ENCODE data around the gene NAA60.
"Not testable (repeated sequence)": the region's sequence is repeated elsewhere in the genome, so short reads cannot be mapped to it uniquely, and the experiment has no call there.

Gene NAA60

GRCh38 chr16:3465301-3465700 lies 21.8 kb downstream of the NAA60 start:
- DNase-seq = no peak

DNA sequence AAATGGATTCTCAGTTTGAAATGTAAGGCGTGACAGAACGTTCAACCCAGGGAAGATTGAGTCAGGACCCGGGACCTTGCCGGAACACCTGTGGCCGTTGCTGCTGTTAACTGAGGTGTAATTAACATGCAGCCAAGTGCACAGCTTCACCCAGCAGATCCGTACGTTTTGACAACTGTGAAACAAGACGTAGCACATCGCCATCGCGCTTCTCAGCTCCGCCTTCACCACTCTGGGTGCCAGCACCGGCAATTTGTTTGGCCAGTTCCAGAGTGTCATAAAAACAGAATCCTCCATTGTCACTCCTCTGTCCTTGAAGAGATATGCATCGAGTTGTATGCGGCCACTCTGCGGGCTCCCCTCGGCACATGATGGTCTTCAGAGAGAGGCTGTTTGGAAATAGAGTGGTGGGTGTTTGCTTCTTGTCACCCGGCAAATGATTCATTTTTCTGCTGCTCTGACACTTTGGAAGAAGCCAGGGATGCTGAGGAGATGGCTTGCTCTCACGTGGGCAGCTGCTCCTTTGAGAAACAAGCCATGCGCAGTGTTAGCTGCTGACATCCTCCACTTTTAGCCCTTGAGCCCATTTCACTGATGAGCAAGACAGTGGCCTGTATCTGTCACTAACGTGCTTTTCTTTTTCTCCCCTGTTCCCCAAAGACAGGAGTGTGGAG lies 22.6 kb downstream of the NAA60 start:
- no peak for DNase-seq

DNA sequence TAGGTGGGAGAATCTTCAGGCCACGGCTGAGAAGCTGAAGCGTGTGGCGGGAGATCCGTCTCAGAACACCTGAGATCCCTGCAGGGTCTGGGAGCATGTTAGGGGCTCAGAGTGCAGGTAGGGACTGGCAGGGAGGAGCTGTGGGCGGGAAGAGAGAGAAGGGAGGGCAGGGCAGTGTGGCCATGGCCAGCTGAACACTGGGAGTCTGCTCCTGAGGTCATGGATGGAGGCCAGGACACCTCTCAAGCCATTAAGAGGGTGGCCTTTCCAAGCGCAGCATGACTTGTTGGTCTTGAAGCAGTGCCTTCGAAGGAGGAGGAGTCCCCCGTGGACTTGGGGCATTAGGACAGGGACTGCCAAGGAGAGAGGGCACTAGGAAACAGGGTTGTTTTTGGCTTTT lies 23.7 kb downstream of the NAA60 start:
- DNase-seq = no peak

DNA sequence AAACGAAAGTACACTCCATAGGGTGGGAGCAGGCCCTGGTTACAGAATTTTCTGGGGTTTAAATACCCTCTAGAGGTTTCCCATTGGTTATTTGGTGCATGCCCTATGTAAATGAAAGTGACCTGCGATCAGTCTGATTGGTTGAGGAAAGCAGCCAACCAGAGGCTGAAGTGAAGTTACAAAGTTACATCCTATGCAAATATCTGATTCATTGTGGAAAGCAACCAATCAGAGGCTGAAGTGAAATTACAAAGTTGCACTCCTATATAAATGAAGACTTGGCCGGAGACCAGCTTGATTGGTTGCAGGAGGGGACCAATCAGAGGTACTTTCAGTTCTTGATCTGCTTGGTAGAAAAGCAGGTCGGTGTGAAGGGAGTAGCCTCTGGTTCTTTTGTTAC lies 24.4 kb downstream of the NAA60 start:
- DNase-seq = no peak

- DNase-seq = no peak
These were observed 25.0 kb downstream of the NAA60 start for GRCh38 chr16:3468501-3468900.

GRCh38 chr16:3469736-3470135 lies 26.3 kb downstream of the NAA60 start:
- DNase-seq = no peak

DNA sequence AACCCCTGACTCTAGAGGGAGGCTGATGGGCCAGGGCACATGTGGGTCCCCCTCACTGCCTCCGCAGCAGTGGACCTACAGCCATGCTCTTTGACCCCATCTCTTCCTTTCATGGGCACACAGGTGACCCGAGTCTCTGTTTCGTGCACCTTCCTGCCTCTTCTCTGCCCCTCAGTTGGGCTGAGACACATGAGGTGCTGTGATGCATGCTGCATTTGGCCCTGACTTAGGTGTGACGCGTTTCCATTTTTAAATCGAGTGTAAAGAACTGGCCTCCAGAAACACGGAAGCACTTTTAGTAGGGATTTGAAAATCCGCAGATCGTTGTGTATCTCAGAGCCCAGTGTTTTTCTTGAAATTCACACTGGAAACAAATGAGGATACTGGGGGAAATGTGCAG lies 27.2 kb downstream of the NAA60 start:
- DNase-seq = no peak

DNA sequence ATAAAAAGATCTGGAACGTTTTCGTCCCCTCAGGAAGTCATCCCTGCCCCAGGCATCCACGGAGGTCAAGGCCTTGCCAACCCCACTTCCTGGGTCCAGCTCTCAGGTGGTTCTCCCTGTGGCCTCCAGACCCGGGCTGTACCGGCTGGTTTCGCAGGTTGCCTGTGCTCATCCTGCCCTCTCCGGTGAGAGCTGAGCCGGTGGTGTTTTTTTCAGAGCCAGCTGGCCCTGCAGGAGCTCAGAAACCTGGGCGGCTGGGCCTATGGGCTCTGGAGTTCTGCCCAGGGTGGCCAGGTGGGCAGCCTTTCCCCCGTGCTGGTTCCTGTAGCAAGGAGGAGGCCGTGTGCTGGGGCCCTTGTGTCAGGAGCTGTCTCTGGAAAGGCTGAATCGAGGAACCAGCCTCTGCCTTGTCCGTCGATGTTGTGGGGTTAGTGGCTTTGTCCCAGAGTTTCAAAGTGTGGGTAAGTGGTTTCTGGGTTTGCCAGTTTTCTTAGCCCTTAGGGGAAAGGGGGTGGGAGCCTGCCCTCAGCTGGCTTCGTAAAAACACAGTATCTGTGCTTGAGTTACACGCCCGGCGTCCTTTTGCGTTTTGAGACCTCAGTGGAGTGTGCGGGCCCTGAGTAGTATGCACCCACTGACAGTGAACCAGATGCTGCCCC lies 28.2 kb downstream of the NAA60 start:
- no peak for DNase-seq

- DNase-seq = no peak
These were observed 29.6 kb downstream of the NAA60 start for GRCh38 chr16:3472878-3473595.

- not testable (repeated sequence) for DNase-seq
These were observed 30.1 kb downstream of the NAA60 start for GRCh38 chr16:3473596-3473943.

DNA sequence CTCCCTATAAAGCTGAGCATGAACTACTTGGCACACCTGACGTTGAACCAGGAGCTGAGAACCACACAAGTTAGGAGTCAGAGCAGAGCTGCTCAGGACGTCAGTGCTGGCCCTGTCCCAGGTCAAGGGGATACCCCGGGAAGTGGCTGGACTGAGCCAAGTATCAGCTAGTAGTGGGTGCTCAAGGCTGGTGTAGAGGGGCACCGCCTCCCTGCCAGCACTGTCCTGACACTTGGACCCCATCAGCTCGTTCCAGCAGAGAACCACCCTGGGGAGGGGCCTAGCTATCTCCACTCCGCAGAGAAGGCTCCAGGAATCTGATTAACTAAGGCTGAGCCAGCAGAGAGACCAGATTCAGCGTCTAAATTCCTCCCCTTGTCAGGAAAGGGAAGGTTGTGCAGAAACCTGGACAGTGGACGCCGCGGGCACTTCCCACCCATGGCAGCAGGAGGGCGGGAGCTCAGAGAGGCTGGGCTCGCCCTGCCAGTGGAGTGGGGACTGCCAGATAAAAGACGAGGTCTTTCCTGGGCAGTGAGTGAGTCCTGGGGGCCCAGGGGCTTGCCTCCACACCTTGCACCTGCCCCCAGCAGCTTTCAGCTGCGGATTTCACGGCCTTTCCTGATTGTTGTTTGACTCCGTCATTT lies 30.8 kb downstream of the NAA60 start:
- no peak for DNase-seq

GRCh38 chr16:3474870-3475269 lies 31.4 kb downstream of the NAA60 start:
- not testable (repeated sequence) for DNase-seq

GRCh38 chr16:3475604-3476375 lies 32.3 kb downstream of the NAA60 start:
- no peak for DNase-seq

DNA sequence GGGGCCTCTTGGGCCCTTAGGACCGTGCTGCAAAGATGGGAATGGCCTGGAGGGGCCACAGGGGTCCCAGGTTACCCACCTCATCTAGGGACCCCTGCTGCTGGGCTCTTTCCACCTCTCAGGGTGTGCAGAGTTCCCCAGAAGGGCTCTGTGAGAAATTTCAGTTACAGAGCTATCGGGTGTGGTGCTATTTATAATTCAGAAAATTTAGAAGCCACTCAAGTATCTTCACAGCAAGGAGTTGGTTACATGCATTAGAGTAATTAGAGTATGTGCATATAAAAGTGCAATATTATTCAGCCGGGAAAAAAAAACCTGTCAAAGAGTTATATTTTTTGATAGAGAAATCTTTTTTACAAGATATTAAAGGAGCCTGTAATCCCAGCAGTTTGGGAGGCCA lies 32.9 kb downstream of the NAA60 start:
- DNase-seq = no peak

GRCh38 chr16:3478242-3478925 lies 34.9 kb downstream of the NAA60 start:
- no peak for DNase-seq

GRCh38 chr16:3479654-3480216 lies 36.3 kb downstream of the NAA60 start:
- DNase-seq = no peak

- no peak for DNase-seq
These were observed 37.6 kb downstream of the NAA60 start for GRCh38 chr16:3480901-3481695.

GRCh38 chr16:3481696-3482658 lies 38.5 kb downstream of the NAA60 start:
- no peak for DNase-seq

GRCh38 chr16:3482659-3483241 lies 39.3 kb downstream of the NAA60 start:
- DNase-seq = no peak

Data from Kasumi-1 (cell line).